ENCODE measurements around the gene NCOA6. TPM values are rescaled to one million over a fixed set of nuclear protein-coding genes. Genes with fewer than 3 reads are reported as not detected.

Gene NCOA6
- total RNA-seq, 1 donor = 11.3 TPM

GRCh38 chr20:34701405-34702085 is 123.9 kb downstream of the NCOA6 start:
- no peak for TF ChIP-seq CTCF (IDR thresholded peaks at IDR 0.05; ENCODE audit: insufficient read depth, low read length)
- DNase-seq (ENCODE audit: low read depth) = no peak

GRCh38 chr20:34693414-34693813 is 132.0 kb downstream of the NCOA6 start:
- H3K4me3 ChIP-seq (ENCODE audit: low read depth, low read length) = no peak overlapping the region
- no peak for TF ChIP-seq CTCF (IDR thresholded peaks at IDR 0.05; ENCODE audit: insufficient read depth, low read length)
- DNase-seq (ENCODE audit: low read depth) = no peak

More at GRCh38 chr20:34701405-34702085, 123.9 kb downstream of the NCOA6 start:
- no peak overlapping the region for H3K4me3 ChIP-seq (ENCODE audit: low read depth, low read length)

GRCh38 chr20:34691838-34692237 is 133.6 kb downstream of the NCOA6 start:
- no peak overlapping the region for H3K4me3 ChIP-seq (ENCODE audit: low read depth, low read length)
- no peak for DNase-seq (ENCODE audit: low read depth)
- no peak for TF ChIP-seq CTCF (IDR thresholded peaks at IDR 0.05; ENCODE audit: insufficient read depth, low read length)

GRCh38 chr20:34689486-34689885 is 136.0 kb downstream of the NCOA6 start:
- no peak overlapping the region for H3K4me3 ChIP-seq (ENCODE audit: low read depth, low read length)
- DNase-seq (ENCODE audit: low read depth) = no peak
- TF ChIP-seq CTCF (IDR thresholded peaks at IDR 0.05; ENCODE audit: insufficient read depth, low read length) = no peak

- no peak overlapping the region for H3K4me3 ChIP-seq (ENCODE audit: low read depth, low read length)
- TF ChIP-seq CTCF (IDR thresholded peaks at IDR 0.05; ENCODE audit: insufficient read depth, low read length) = no peak
- no peak for DNase-seq (ENCODE audit: low read depth)
Measured at GRCh38 chr20:34683667-34684066, 141.8 kb downstream of the NCOA6 start.

- peak; percentile 9 for DNase-seq (ENCODE audit: low read depth)
- no peak overlapping the region for H3K4me3 ChIP-seq (ENCODE audit: low read depth, low read length)
- TF ChIP-seq CTCF (IDR thresholded peaks at IDR 0.05; ENCODE audit: insufficient read depth, low read length) = no peak
Measured at GRCh38 chr20:34680586-34681175, 144.8 kb downstream of the NCOA6 start.
